GM04503 (cell line): ENCODE results near the gene RCAN1.
"Not testable (repeated sequence)": the region's sequence is repeated elsewhere in the genome, so short reads cannot be mapped to it uniquely, and the experiment has no call there.

Experiments
- DNase-seq: peaks from one replicate; pipeline ENCODE4 v3.0.0-alpha.2; 2012; ENCODE audit warnings: low read depth

RCAN1 gene

DNA sequence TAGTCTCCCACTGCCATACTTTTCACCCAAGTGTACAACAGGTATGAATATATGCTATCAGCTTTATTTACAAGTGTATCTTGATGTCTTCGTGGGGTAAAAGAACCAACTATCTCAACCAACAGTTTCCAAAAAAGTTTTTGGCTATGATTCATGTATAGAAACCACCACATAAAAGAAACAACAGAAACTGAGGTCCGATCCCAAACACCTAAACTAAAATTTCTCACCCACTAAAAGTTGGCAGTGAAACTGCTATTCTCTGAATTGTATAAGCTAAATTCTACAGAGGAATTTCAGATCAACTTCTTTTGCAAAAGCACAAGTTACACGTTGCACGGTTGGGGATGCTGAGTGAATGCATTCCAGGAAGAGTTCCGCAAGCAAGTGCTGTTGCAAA, 97.9 kb downstream of the RCAN1 start:
- no peak for DNase-seq

GRCh38 chr21:34514576-34515115, 100.3 kb downstream of the RCAN1 start:
- DNase-seq, result no peak

- no peak for DNase-seq
These were observed 101.7 kb downstream of the RCAN1 start for GRCh38 chr21:34513129-34513675.

DNA sequence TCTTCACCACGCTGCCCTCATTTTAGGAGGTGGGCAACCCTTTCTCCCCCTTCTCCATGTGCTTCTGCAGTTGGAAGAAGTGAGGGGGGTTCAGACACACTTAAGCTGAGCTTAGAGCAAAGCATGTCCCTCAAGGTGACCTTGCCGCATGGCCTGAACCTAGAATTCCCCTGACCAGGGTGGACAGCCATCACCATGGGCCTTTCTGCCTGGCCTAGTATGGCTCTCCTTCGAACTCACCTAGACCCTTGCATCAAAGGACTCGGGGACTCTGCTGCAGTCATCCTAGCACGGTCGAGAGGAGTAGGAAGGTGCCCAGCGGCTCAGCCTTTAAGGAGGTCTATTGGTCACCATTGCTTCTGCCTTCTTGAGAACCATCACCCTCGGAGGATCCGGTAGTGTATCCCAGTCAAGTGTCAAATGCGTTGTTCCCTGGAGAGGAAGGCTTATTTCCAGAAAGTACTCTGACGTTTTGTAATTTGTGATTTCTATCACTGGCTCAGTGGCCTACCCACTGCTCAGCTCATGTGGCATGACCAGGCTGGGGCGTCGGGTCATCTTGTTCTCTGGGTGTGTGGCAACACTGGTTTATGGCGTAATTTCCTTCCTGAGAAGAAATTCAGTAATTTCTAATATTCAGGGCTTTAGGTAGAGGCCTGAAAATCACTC, 103.0 kb downstream of the RCAN1 start, which contains the start of gene KCNE1:
Gene KCNE1, minus strand, starts transcription at position 424 of the 669 bp plus-strand sequence. CDS start 62,576 bp downstream, outside the sequence.
- DNase-seq, result no peak

GRCh38 chr21:34511181-34511580, 103.7 kb downstream of the RCAN1 start:
- DNase-seq, result peak; percentile 22

DNA sequence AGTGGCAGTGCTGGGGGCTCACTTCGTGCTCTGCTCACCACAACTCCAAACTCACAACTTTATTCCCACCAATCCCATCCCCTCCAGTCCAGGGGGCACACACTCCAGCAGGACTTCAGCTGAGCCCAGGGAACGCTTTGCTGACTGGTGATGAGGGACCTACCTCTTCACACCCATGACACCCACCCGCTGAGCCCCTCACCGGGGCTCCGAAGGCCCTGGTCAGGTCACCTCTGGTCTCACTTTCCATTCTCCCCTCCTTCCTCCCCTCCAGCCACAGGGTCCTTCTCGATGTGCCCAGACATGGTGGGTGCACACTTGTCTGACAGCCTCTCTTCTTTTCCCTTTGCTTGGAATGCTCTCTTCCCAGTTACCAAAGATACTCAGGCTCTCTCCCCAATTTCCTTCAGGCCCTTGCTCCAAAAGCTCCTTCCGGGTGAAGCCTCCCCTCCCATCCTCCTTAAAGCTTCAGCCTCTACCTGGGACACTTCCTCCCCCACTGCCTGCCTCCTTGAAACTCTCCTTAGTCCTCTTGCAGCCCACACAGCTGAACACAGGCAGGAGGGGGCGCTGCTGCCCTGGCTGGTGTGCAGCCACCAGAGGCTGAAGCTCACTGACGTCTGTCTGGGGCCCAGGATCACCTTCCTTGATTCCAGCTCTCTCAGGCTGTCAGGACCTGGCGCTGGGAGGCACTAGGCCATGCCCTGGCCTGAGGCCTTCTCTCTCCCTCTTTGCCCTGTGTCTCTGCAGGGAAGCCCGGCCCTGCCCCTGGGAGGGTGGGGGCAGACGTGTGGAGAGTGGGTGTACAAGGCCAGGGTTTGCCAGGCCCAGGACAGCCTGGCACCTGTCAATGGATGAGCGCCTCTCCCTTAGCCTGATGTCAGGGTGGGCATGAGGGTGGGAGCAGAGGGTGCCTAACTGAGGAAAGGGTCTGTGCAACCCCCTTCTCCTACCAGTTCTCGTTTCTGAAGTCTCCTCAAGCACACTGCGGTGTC, 104.5 kb downstream of the RCAN1 start:
- no peak for DNase-seq

DNA sequence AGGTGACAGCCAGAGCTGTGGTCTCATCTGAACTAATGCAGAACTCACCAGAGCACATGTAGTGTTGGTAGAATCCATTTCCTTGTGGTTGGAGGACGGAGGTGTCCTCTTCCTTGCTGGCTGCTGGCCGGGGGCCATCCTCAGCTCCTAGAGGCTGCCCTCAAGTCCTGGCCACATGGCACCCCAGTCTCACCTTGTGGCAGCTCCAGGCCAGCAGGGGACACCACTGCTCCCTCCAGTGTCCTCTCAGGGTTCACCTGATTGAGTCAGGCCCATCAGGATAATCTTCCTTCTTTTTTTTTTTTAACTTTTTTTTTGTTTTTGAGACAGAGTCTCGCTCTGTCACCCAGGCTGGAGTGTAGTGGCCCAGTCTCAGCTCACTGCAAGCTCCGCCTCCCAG, 105.8 kb downstream of the RCAN1 start:
- DNase-seq, result no peak

DNA sequence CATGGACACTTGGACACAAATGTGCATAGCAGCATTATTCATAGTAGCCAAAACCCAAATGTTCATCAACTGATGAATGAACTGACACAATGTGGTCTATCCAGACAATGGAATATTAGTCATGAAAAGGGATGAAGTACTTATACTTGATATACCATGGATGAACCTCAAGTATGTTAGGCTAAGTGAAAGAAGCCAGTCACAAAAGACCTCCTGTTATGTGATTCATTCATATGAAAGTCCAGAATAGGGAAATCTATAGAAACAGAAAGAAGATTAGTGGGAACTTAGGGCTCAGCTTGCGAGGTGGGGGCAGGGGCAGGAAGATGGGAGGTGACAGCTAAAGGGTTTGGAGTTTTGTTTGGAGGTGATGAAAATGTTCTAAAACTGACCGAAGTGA, 110.3 kb downstream of the RCAN1 start:
- DNase-seq, result no peak

DNA sequence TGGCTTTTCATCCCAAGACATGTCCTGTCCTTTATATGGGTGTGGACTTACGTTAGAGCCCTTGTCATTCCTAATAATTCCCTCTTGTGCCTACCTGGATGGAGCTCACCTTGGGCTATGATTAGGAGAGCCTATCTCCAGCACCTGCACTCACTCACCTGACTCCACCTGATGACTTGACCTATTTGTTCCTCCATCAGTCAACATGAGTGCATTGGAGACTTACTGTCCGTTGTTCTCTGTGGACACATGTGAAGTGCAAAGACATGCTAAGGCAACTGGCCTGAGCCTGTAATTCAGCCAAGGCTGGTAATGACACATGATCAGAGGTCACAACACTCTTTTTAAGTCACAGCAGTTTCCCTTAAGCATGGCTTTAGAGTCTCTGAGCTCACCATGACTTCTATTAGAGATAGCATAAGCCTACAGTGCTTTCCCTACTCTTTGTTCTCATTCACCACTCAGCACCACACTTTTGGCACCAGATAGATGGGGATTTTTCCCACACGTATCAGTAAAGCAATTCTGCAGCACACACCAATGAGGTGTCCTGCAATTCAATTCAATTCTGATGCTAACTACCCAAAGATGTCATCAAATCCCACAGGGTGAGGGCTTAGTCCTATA, 112.3 kb downstream of the RCAN1 start:
- no peak for DNase-seq

GRCh38 chr21:34501716-34502115, 113.2 kb downstream of the RCAN1 start:
- no peak for DNase-seq

- no peak for DNase-seq
These were observed 114.7 kb downstream of the RCAN1 start for GRCh38 chr21:34500191-34500590.

GRCh38 chr21:34499116-34499515, 115.8 kb downstream of the RCAN1 start:
- DNase-seq, result no peak

DNA sequence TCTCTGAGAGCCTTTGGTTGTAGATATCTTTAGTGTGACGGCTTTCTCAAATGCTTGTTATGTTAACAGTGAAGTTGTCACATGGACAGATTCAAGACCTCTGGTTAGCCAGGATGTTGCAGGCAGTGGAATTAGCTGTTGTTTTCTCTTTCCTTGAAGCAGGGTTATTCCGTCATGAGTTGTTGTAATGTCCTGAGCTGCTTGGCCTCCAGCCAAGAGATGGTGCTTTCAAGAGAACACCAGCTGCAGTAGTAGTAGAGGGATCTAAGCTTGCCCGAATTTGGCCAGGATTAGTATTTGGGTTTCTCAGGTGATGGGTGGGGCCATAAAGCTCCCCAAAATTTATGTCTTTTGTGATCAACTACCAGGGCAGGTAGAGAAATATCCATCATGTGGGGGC, 116.3 kb downstream of the RCAN1 start:
- no peak for DNase-seq

DNA sequence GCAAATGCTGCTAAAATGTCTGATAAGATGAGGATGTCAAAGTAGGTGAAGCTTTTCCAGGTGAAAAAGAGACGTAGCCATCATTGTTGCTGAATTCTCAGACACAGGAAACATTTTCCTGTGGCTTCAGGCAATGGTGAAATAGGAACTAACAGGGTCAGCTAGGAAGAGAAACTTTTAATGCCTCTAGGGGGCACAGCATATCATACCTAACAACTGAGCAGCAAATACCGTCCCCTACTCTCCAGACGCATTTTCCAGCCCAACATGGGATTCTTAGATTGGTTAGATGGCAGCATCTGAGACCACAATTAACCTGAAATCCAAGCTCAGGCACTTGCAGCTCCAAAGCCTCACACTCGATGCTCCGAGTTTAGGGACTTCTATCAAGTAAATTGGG, 131.1 kb downstream of the RCAN1 start:
- DNase-seq, result not testable (repeated sequence)

DNA sequence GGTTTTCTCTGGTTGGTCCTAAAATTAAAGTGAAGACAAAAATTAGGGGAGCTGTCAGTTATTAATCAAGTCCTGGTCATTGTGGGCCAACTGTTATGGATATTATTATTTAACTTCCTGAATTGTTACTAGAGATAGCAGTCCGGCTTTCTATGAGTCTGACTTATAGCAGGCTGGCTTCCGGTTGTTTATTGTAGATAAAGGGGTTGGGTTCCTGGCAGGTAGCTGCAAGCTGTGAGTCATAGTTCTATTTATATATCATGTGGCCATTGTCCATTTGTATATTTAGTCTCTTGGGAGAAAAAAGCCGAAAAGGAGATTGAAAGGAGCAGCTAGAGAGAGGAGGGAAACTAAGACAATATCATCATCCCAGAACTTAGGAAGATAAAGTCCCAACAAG, 131.5 kb downstream of the RCAN1 start:
- DNase-seq, result not testable (repeated sequence)

GRCh38 chr21:34467333-34467732, 147.6 kb downstream of the RCAN1 start:
- not testable (repeated sequence) for DNase-seq
